GM12892 (cell line): Measurements from ENCODE around the gene CRY2.
A peak's percentile ranks its signal among the peaks of the same experiment; 100 is the strongest.

Source experiments
- DNase-seq: peaks from one replicate; pipeline ENCODE4 v3.0.0; 2011; ENCODE audit not compliant: insufficient read length
- FAIRE-seq: peaks from 2 replicates; lab custom pipeline; 2011; peaks lifted over from hg19 to GRCh38; lab: Jason Lieb, UNC
- POLR2A ChIP-seq: IDR thresholded peaks from 2 replicates; pipeline ENCODE4 v1.6.1; 2011; ENCODE audit warnings: low read depth, low read length, control low read depth
- POLR2AphosphoS5 ChIP-seq: IDR thresholded peaks from 2 replicates; pipeline ENCODE4 v1.6.1; 2011; ENCODE audit warnings: low read depth, low read length, control low read depth
- TAF1 ChIP-seq: IDR thresholded peaks from 2 replicates; pipeline ENCODE4 v1.6.1; 2011; ENCODE audit warnings: low read depth, mild to moderate bottlenecking, control low read depth, low read length, borderline replicate concordance

Gene CRY2

GRCh38 chr11:45876401-45876800 is 29.1 kb downstream of the CRY2 start:
- no peak for TF ChIP-seq POLR2A
- no peak for TF ChIP-seq TAF1
- TF ChIP-seq POLR2AphosphoS5 = no peak
- FAIRE-seq (no peak), DNase-seq (no peak)

GRCh38 chr11:45877221-45877620 is 29.9 kb downstream of the CRY2 start:
- no peak for FAIRE-seq
- TF ChIP-seq TAF1 (no peak), POLR2A (no peak), POLR2AphosphoS5 (no peak)
- no peak for DNase-seq

- TF ChIP-seq TAF1 (no peak), POLR2A (no peak), POLR2AphosphoS5 (no peak)
- DNase-seq (no peak), FAIRE-seq (no peak)
Observed at GRCh38 chr11:45877845-45878244, 30.6 kb downstream of the CRY2 start.

GRCh38 chr11:45879803-45880686 is 32.8 kb downstream of the CRY2 start:
- DNase-seq (no peak), FAIRE-seq (no peak)
- no peak for TF ChIP-seq POLR2A
- TF ChIP-seq TAF1 = no peak
- TF ChIP-seq POLR2AphosphoS5 = no peak

- no peak for FAIRE-seq
- DNase-seq = no peak
- TF ChIP-seq POLR2AphosphoS5 = no peak
- TF ChIP-seq POLR2A = no peak
- no peak for TF ChIP-seq TAF1
Observed at GRCh38 chr11:45880772-45881570, 33.7 kb downstream of the CRY2 start.

- FAIRE-seq (no peak), DNase-seq (no peak)
- TF ChIP-seq POLR2AphosphoS5 = no peak
- TF ChIP-seq POLR2A = no peak
- TF ChIP-seq TAF1 = no peak
Observed at GRCh38 chr11:45881708-45882368, 34.6 kb downstream of the CRY2 start.

GRCh38 chr11:45884596-45885185 is 37.4 kb downstream of the CRY2 start:
- no peak for TF ChIP-seq POLR2AphosphoS5
- no peak for TF ChIP-seq TAF1
- TF ChIP-seq POLR2A = no peak
- FAIRE-seq (no peak), DNase-seq (no peak)

- peak; percentile 50 for FAIRE-seq
- DNase-seq = peak; percentile 84
- TF ChIP-seq TAF1 (no peak), POLR2AphosphoS5 (no peak), POLR2A (no peak)
Observed at GRCh38 chr11:45885274-45885920, 38.1 kb downstream of the CRY2 start, which contains the start of gene MAPK8IP1. MAPK8IP1 (plus strand) TSS chr11:45885651; CDS start chr11:45885821, 170 bp downstream.

- DNase-seq (no peak), FAIRE-seq (no peak)
- TF ChIP-seq POLR2A = no peak
- no peak for TF ChIP-seq TAF1
- no peak for TF ChIP-seq POLR2AphosphoS5
Observed at GRCh38 chr11:45885921-45886721, 38.8 kb downstream of the CRY2 start.

- FAIRE-seq = no peak
- DNase-seq = no peak
- TF ChIP-seq POLR2AphosphoS5 (no peak), TAF1 (no peak), POLR2A (no peak)
Observed at GRCh38 chr11:45886816-45887520, 39.7 kb downstream of the CRY2 start.
